ENCODE results near the gene CACNA2D3. TPM values are rescaled to one million over a fixed set of nuclear protein-coding genes. Genes with fewer than 3 reads are reported as not detected.

CACNA2D3 gene
- total and polyA plus RNA-seq, 12 donors, result 0.51 to 43.5 (median 19.3) TPM

- 71% methylated on average over 6 of the region's 6 CpGs for WGBS, 2 donors
- no peak for ATAC-seq
- intact Hi-C loops (cut with DNase I), result no loop called here
Measured at GRCh38 chr3:54311211-54311747, 188.9 kb downstream of the CACNA2D3 start.

GRCh38 chr3:54312156-54312899 is 190.0 kb downstream of the CACNA2D3 start:
- TF ChIP-seq CTCF (IDR thresholded peaks at IDR 0.05), result no peak
- intact Hi-C loops (cut with DNase I), result no loop called here
- Histone ChIP-seq H3K36me3 (no peaks in the 10 kb centered on the region), H3K4me3 (no peak overlapping the region), H3K4me1 (peaks cover 0 to 6% (median 0%) of the 10 kb centered on the region in 9 donors), H3K27me3 (no peaks in the 10 kb centered on the region), H3K9me3 (peaks cover 0 to 6% (median 0%) of the 10 kb centered on the region in 11 donors), H3K27ac (no peak overlapping the region)
- DNase-seq (no peak), ATAC-seq (no peak)
- WGBS, 2 donors, result 52 to 54% methylated on average over 9 of the region's 9 CpGs

More at GRCh38 chr3:54311211-54311747, 188.9 kb downstream of the CACNA2D3 start:
- TF ChIP-seq CTCF (IDR thresholded peaks at IDR 0.05), result no peak
- no peaks in the 10 kb centered on the region for H3K27me3 ChIP-seq
- peaks cover 0 to 6% (median 0%) of the 10 kb centered on the region in 11 donors for H3K9me3 ChIP-seq
- no peak overlapping the region for H3K27ac ChIP-seq
- H3K4me1 ChIP-seq, result peaks cover 0 to 3% (median 0%) of the 10 kb centered on the region in 9 donors
- no peak for DNase-seq
- no peak overlapping the region for H3K4me3 ChIP-seq
- H3K36me3 ChIP-seq, result no peaks in the 10 kb centered on the region

- Histone ChIP-seq H3K4me1 (peaks cover 0 to 6% (median 0%) of the 10 kb centered on the region in 9 donors), H3K27me3 (no peaks in the 10 kb centered on the region), H3K9me3 (peaks cover 0 to 6% (median 0%) of the 10 kb centered on the region in 11 donors), H3K4me3 (no peak overlapping the region), H3K27ac (no peak overlapping the region), H3K36me3 (no peaks in the 10 kb centered on the region)
- ATAC-seq (no peak), DNase-seq (no peak)
- 70 to 84% methylated on average over 5 of the region's 5 CpGs for WGBS, 2 donors
- intact Hi-C loops (cut with DNase I), result no loop called here
- TF ChIP-seq CTCF (IDR thresholded peaks at IDR 0.05), result no peak
Measured at GRCh38 chr3:54313418-54313817, 191.1 kb downstream of the CACNA2D3 start.

GRCh38 chr3:54321520-54321919 is 199.2 kb downstream of the CACNA2D3 start:
- H3K27me3 ChIP-seq, result no peaks in the 10 kb centered on the region
- no peaks in the 10 kb centered on the region for H3K36me3 ChIP-seq
- intact Hi-C loops (cut with DNase I), result no loop called here
- no peak overlapping the region for H3K4me3 ChIP-seq
- no peak for ATAC-seq
- H3K9me3 ChIP-seq, result no peaks in the 10 kb centered on the region
- H3K27ac ChIP-seq, result no peak overlapping the region
- peaks cover 0 to under 1% (median 0%) of the 10 kb centered on the region in 9 donors for H3K4me1 ChIP-seq
- no peak for DNase-seq
- TF ChIP-seq CTCF (IDR thresholded peaks at IDR 0.05), result no peak
- WGBS, 2 donors, result 48 to 51% methylated on average over 5 of the region's 5 CpGs
